GM12891 (cell line): ENCODE measurements around the gene TUFM.

Experiments
- POLR2A ChIP-seq: IDR thresholded peaks from 2 replicates; pipeline ENCODE4 v1.6.1; 2011; ENCODE audit warnings: low read depth, low read length, control low read depth
- POLR2AphosphoS5 ChIP-seq: IDR thresholded peaks from 2 replicates; pipeline ENCODE4 v1.6.1; 2011; ENCODE audit warnings: low read depth, low read length, control low read depth
- POU2F2 ChIP-seq: IDR thresholded peaks from 2 replicates; pipeline ENCODE4 v1.6.1; 2011; ENCODE audit warnings: low read depth, mild to moderate bottlenecking, control low read depth, low read length, moderate library complexity
- SPI1 ChIP-seq: IDR thresholded peaks from 2 replicates; pipeline ENCODE4 v1.6.1; 2011; ENCODE audit warnings: low read depth, low read length, control low read depth
- TAF1 ChIP-seq: IDR thresholded peaks from 2 replicates; pipeline ENCODE4 v1.6.1; 2011; ENCODE audit warnings: low read depth, low read length, control low read depth

DNA sequence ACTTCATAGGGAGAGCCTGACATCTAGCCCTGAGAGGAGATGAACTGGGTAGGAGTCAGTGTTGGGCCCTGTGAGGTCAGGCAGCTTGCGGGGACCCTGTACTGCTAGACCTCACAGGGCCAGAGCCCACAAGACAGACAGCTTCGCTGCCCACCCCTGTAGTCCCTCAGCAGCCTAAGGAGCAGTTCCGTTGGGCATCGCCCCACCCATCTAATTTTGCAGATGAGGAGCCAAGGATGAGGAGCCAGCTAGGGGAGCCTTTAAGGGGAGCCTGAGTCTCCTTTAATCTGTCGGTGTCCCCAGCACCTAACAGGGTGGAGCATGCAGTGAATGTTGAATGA is 755 bp upstream of the TUFM start:
- TF ChIP-seq POLR2AphosphoS5 (no peak), POLR2A (no peak), SPI1 (no peak), TAF1 (no peak), POU2F2 (no peak)
